Ovary (tissue), 3 donors: ENCODE measurements around the gene TPK1.

Experiments
- EP300 ChIP-seq: sonication (generic); formaldehyde crosslinking; IDR thresholded peaks from one replicate; pipeline ENCODE4 v1.6.1; 2017; ENCODE audit warnings: antibody characterized with exemption
- POLR2A ChIP-seq: fragments of 450-650 bp; IDR thresholded peaks from one replicate; pipeline ENCODE4 v1.6.1; 2017; ENCODE audit warnings: antibody characterized with exemption, mild to moderate bottlenecking, moderate library complexity
- TF ChIP-seq, protein P1 (sequence below), 3 donors: fragments of 450-650 bp in 2 of 3; fragments of 200-600 bp in 1 of 3; IDR thresholded peaks; one replicate each; pipeline versions ENCODE4 v1.5.1 to v1.8.0; 2016 to 2022; ENCODE audit warnings: antibody characterized with exemption in 3 of 3, mild to moderate bottlenecking in 1 of 3
- donor health status: DM: no; HTN: no; CAD: no.

DNA sequence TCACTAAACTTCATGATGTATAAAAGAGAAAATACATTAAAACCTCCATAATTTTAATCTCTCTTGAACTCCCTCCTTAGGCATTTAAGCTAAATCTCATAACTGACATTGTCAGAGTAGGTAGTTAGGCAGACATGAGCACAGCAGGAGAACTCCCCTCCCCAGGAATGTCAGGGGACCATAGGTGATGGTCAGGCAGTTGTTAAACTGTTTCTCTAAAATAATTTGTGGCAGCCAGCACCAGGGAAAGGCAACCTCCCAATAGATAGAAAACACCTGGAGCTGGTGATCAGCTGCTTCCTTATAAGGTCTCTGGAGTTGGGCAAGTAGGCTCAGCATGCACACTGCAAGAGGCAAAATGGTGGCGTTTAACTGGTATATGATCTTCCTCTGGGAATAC, 73.0 kb downstream of the TPK1 start:
- TF ChIP-seq EP300 (no peak), POLR2A (no peak)
- TF ChIP-seq, protein P1, sequence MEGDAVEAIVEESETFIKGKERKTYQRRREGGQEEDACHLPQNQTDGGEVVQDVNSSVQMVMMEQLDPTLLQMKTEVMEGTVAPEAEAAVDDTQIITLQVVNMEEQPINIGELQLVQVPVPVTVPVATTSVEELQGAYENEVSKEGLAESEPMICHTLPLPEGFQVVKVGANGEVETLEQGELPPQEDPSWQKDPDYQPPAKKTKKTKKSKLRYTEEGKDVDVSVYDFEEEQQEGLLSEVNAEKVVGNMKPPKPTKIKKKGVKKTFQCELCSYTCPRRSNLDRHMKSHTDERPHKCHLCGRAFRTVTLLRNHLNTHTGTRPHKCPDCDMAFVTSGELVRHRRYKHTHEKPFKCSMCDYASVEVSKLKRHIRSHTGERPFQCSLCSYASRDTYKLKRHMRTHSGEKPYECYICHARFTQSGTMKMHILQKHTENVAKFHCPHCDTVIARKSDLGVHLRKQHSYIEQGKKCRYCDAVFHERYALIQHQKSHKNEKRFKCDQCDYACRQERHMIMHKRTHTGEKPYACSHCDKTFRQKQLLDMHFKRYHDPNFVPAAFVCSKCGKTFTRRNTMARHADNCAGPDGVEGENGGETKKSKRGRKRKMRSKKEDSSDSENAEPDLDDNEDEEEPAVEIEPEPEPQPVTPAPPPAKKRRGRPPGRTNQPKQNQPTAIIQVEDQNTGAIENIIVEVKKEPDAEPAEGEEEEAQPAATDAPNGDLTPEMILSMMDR (IDR thresholded peaks at IDR 0.05) = no peak
